GM23338 (cell line): ENCODE measurements around the gene BRD3. TPM values are rescaled to one million over a fixed set of nuclear protein-coding genes. Genes with fewer than 3 reads are reported as not detected.

Experiments
- ATAC-seq: fragments of 200-7000 bp; cut with Tn5 transposase; 3 replicates; pipeline ENCODE4 v1.9.1; 2020
- DNase-seq: peaks from one replicate; pipeline ENCODE4 v3.0.0-alpha.2; 2015; ENCODE audit warnings: low spot score
- H2AFZ ChIP-seq: fragments of 200-600 bp; sonication (generic); 2 replicates; pipeline ENCODE4 v1.8.0; 2016; ENCODE audit warnings: antibody characterized with exemption, mild to moderate bottlenecking, moderate library complexity
- H3F3A ChIP-seq: fragments of 200-600 bp; sonication (generic); replicated peaks from 2 replicates; pipeline ENCODE4 v1.8.0; 2017; ENCODE audit warnings: antibody characterized with exemption, mixed run types, low read depth
- H3K27ac ChIP-seq: fragments of 200-600 bp; sonication (generic); 2 replicates; pipeline ENCODE4 v1.6.1; 2016; ENCODE audit warnings: low read depth
- H3K27me3 ChIP-seq: fragments of 200-600 bp; sonication (generic); 2 replicates; pipeline ENCODE4 v1.8.0; 2016; ENCODE audit warnings: mild to moderate bottlenecking, mixed run types, moderate library complexity; ENCODE audit not compliant: insufficient read depth
- H3K36me3 ChIP-seq: fragments of 200-600 bp; sonication (generic); 2 replicates; pipeline ENCODE4 v1.8.0; 2016; ENCODE audit warnings: mild to moderate bottlenecking; ENCODE audit not compliant: insufficient read depth
- H3K4me1 ChIP-seq: fragments of 200-600 bp; sonication (generic); 2 replicates; pipeline ENCODE4 v1.8.0; 2016; ENCODE audit warnings: mild to moderate bottlenecking, moderate library complexity; ENCODE audit not compliant: insufficient read depth
- H3K4me2 ChIP-seq: fragments of 200-600 bp; sonication (generic); 2 replicates; pipeline ENCODE4 v1.7.1; 2017; ENCODE audit warnings: mixed run types
- H3K4me3 ChIP-seq: fragments of 200-600 bp; sonication (generic); 2 replicates; pipeline ENCODE4 v1.6.1; 2016; ENCODE audit warnings: mixed run types
- H3K79me2 ChIP-seq: fragments of 200-600 bp; sonication (generic); replicated peaks from 2 replicates; pipeline ENCODE4 v1.8.0; 2017; ENCODE audit warnings: mild to moderate bottlenecking; ENCODE audit not compliant: insufficient read depth
- H3K9me2 ChIP-seq: fragments of 200-600 bp; sonication (generic); 2 replicates; pipeline ENCODE4 v1.8.0; 2017; ENCODE audit not compliant: insufficient read depth
- H4K20me1 ChIP-seq: fragments of 200-600 bp; sonication (generic); replicated peaks from 2 replicates; pipeline ENCODE4 v1.8.0; 2017; ENCODE audit warnings: mild to moderate bottlenecking; ENCODE audit not compliant: insufficient read depth
- H3K27ac Mint-ChIP-seq: 2 replicates; pipeline ENCODE4 v1.8.0; 2020; ENCODE audit warnings: inconsistent platforms, mild to moderate bottlenecking, moderate library complexity, mixed read lengths
- H3K27me3 Mint-ChIP-seq: 3 replicates; pipeline ENCODE4 v1.8.0; 2022; ENCODE audit warnings: low read depth, mild to moderate bottlenecking, moderate library complexity, mixed read lengths, inconsistent platforms; ENCODE audit not compliant: insufficient read depth, poor library complexity
- H3K36me3 Mint-ChIP-seq: 3 replicates; pipeline ENCODE4 v1.8.0; 2021; ENCODE audit warnings: low read depth, mild to moderate bottlenecking, inconsistent platforms, moderate library complexity, mixed read lengths
- H3K4me1 Mint-ChIP-seq: 3 replicates; pipeline ENCODE4 v1.8.0; 2020; ENCODE audit warnings: mild to moderate bottlenecking, inconsistent platforms, mixed read lengths
- H3K4me3 Mint-ChIP-seq: 3 replicates; pipeline ENCODE4 v1.8.0; 2021; ENCODE audit warnings: moderate library complexity, mild to moderate bottlenecking, inconsistent platforms, mixed read lengths
- H3K9me3 Mint-ChIP-seq: 3 replicates; pipeline ENCODE4 v1.8.0; 2020; ENCODE audit warnings: moderate library complexity, mild to moderate bottlenecking, inconsistent platforms, mixed read lengths
- CREB1 ChIP-seq: fragments of 250-450 bp; sonication (Bioruptor Pico); IDR thresholded peaks from 2 replicates; pipeline ENCODE4 v1.5.0; 2020; ENCODE audit warnings: low read depth, mild to moderate bottlenecking, moderate library complexity
- EZH2 ChIP-seq: fragments of 200-600 bp; sonication (generic); IDR thresholded peaks from one replicate; pipeline ENCODE4 v1.8.0; 2017; ENCODE audit warnings: antibody characterized with exemption, mild to moderate bottlenecking, low read depth; ENCODE audit not compliant: unreplicated experiment
- JUNB ChIP-seq: IDR thresholded peaks from one replicate; pipeline ENCODE4 v1.6.1; 2016; ENCODE audit warnings: antibody characterized with exemption; ENCODE audit not compliant: unreplicated experiment
- NANOG ChIP-seq: IDR thresholded peaks from 2 replicates; pipeline ENCODE4 v1.6.1; 2016; ENCODE audit warnings: antibody characterized with exemption, borderline replicate concordance
- POLR2AphosphoS5 ChIP-seq: IDR thresholded peaks from 2 replicates; pipeline ENCODE4 v1.6.1; 2016; ENCODE audit warnings: antibody characterized with exemption, low read depth
- STAT1 ChIP-seq: IDR thresholded peaks from one replicate; pipeline ENCODE4 v1.6.1; 2016; ENCODE audit warnings: antibody characterized with exemption; ENCODE audit not compliant: unreplicated experiment
- ZNF114 ChIP-seq: fragments of 250-450 bp; sonication (Bioruptor Pico); IDR thresholded peaks from 2 replicates; pipeline ENCODE4 v1.5.0; 2020; ENCODE audit warnings: mild to moderate bottlenecking, moderate library complexity
- ZNF331 ChIP-seq: fragments of 250-450 bp; sonication (Bioruptor Pico); IDR thresholded peaks from 2 replicates; pipeline ENCODE4 v1.5.0; 2020; ENCODE audit warnings: low read depth, mild to moderate bottlenecking, moderate library complexity
- polyA plus RNA-seq: library from polyadenylated mRNA; unstranded; fragments of >200 nt; fragmentation: Nextera tagmentation; extraction: Ambion mirVana; gene quantifications from 2 replicates; pipeline ENCODE4 v1.2.1, GENCODE V29; 2016
- total RNA-seq: library from RNA; depleted of rRNA; stranded (reverse); fragments of >200 nt; shearing (Covaris generic); gene quantifications from 2 replicates; pipeline ENCODE4 v1.2.3, GENCODE V29; 2014
- TF ChIP-seq, protein P1 (sequence below): IDR thresholded peaks from 2 replicates; pipeline ENCODE4 v1.6.1; 2016; ENCODE audit warnings: antibody characterized with exemption
- TF ChIP-seq, protein P2 (sequence below): IDR thresholded peaks from one replicate; pipeline ENCODE4 v1.6.1; 2018; ENCODE audit warnings: antibody characterized with exemption; ENCODE audit not compliant: unreplicated experiment
- TF ChIP-seq, protein P3 (sequence below), 2 experiments: fragments of 200-600 bp in 1 of 2; sonication (generic) in 1 of 2; conservative IDR thresholded peaks; 2 replicates each; pipeline versions ENCODE4 v1.5.1 to v1.6.1; 2016 to 2017; ENCODE audit warnings: antibody characterized with exemption in 2 of 2, low read depth in 2 of 2, mild to moderate bottlenecking in 2 of 2, moderate library complexity in 1 of 2

BRD3 gene
- total and polyA plus RNA-seq, 2 experiments from 2014 or later: 46.0 to 88.0 TPM

GRCh38 chr9:134047868-134048581 lies 19.8 kb downstream of the BRD3 start (continued):
- no peak for TF ChIP-seq NANOG
- TF ChIP-seq, protein P1, sequence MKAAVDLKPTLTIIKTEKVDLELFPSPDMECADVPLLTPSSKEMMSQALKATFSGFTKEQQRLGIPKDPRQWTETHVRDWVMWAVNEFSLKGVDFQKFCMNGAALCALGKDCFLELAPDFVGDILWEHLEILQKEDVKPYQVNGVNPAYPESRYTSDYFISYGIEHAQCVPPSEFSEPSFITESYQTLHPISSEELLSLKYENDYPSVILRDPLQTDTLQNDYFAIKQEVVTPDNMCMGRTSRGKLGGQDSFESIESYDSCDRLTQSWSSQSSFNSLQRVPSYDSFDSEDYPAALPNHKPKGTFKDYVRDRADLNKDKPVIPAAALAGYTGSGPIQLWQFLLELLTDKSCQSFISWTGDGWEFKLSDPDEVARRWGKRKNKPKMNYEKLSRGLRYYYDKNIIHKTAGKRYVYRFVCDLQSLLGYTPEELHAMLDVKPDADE: no peak
- TF ChIP-seq EZH2: no peak
- TF ChIP-seq, protein P2, sequence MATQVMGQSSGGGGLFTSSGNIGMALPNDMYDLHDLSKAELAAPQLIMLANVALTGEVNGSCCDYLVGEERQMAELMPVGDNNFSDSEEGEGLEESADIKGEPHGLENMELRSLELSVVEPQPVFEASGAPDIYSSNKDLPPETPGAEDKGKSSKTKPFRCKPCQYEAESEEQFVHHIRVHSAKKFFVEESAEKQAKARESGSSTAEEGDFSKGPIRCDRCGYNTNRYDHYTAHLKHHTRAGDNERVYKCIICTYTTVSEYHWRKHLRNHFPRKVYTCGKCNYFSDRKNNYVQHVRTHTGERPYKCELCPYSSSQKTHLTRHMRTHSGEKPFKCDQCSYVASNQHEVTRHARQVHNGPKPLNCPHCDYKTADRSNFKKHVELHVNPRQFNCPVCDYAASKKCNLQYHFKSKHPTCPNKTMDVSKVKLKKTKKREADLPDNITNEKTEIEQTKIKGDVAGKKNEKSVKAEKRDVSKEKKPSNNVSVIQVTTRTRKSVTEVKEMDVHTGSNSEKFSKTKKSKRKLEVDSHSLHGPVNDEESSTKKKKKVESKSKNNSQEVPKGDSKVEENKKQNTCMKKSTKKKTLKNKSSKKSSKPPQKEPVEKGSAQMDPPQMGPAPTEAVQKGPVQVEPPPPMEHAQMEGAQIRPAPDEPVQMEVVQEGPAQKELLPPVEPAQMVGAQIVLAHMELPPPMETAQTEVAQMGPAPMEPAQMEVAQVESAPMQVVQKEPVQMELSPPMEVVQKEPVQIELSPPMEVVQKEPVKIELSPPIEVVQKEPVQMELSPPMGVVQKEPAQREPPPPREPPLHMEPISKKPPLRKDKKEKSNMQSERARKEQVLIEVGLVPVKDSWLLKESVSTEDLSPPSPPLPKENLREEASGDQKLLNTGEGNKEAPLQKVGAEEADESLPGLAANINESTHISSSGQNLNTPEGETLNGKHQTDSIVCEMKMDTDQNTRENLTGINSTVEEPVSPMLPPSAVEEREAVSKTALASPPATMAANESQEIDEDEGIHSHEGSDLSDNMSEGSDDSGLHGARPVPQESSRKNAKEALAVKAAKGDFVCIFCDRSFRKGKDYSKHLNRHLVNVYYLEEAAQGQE: no peak
- TF ChIP-seq JUNB: no peak

DNA sequence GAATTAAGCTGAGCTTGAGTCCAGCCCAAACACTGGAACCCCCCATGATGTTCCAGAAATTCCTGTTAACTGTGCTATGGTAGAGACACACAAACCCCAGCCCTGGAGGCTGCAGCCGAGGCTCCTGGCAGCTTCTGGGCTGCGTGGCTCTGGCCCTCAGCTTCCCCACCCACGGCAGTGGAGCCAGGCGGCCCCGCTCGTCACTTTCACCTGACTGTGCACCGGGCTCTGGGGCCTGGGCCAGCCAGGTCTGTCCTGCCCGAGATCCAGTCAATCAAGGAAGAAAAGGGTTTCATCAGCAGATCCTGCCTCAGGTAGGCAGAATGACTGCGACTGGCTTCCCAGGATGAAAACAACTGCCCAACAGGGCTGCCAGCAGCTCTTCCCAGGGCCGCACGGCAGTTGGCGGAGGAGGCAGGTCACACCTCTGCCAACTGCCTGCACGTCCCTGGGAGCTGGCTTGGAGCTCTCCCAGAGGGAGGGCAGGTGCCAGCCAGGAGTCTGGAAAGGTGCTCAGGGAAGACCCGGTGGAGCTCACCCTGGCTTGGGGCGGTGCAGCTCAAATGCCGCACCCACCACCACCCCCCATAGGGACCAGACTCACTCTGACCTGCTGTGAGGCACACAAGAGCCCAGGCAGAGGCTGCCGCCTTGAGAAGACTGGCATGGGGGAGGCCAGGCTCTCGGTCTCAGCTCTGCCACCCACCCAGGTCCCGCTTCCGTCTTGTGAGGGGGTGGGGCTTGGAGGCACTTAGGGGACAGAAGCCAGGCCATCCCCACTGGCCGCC lies 20.7 kb downstream of the BRD3 start:
- ATAC-seq (no peak), DNase-seq (no peak)
- no peaks in the 10 kb centered on the region for H3K4me1 Mint-ChIP-seq
- Histone ChIP-seq H3K27me3 (no peaks in the 10 kb centered on the region), H2AFZ (no peak overlapping the region), H3K79me2 (no peaks in the 10 kb centered on the region), H3K4me1 (no peaks in the 10 kb centered on the region), H3K4me2 (no peak overlapping the region), H3K9me2 (no peaks in the 10 kb centered on the region), H3K4me3 (no peak overlapping the region), H3F3A (no peaks in the 10 kb centered on the region), H4K20me1 (peaks cover 3% of the 10 kb centered on the region), H3K27ac (no peak overlapping the region), H3K36me3 (peaks cover 12% of the 10 kb centered on the region)
- TF ChIP-seq, protein P2: no peak
- TF ChIP-seq CREB1 (CRISPR knock-in tag) (no peak), STAT1 (no peak), ZNF331 (CRISPR knock-in tag) (no peak), POLR2AphosphoS5 (no peak), JUNB (no peak), NANOG (no peak), ZNF114 (CRISPR knock-in tag) (no peak), EZH2 (no peak)
- TF ChIP-seq, protein P1: no peak
- TF ChIP-seq, protein P3, sequence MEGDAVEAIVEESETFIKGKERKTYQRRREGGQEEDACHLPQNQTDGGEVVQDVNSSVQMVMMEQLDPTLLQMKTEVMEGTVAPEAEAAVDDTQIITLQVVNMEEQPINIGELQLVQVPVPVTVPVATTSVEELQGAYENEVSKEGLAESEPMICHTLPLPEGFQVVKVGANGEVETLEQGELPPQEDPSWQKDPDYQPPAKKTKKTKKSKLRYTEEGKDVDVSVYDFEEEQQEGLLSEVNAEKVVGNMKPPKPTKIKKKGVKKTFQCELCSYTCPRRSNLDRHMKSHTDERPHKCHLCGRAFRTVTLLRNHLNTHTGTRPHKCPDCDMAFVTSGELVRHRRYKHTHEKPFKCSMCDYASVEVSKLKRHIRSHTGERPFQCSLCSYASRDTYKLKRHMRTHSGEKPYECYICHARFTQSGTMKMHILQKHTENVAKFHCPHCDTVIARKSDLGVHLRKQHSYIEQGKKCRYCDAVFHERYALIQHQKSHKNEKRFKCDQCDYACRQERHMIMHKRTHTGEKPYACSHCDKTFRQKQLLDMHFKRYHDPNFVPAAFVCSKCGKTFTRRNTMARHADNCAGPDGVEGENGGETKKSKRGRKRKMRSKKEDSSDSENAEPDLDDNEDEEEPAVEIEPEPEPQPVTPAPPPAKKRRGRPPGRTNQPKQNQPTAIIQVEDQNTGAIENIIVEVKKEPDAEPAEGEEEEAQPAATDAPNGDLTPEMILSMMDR (conservative IDR thresholded peaks at IDR 0.05; ENCODE audit: low read depth in 2 of 2): no peak
- no peaks in the 10 kb centered on the region for H3K9me3 Mint-ChIP-seq
- H3K36me3 Mint-ChIP-seq: peaks cover 66% of the 10 kb centered on the region
- no peak overlapping the region for H3K4me3 Mint-ChIP-seq
- H3K27ac Mint-ChIP-seq: no peak overlapping the region
- H3K27me3 Mint-ChIP-seq: peaks cover 4% of the 10 kb centered on the region
